Endodermal cell (in vitro differentiated cells): Measurements from ENCODE around the gene ZNF491. TPM values are rescaled to one million over a fixed set of nuclear protein-coding genes. Genes with fewer than 3 reads are reported as not detected.
A peak's percentile ranks its signal among the peaks of the same experiment; 100 is the strongest.

ENCODE experiments used
- DNase-seq: peaks from one replicate; pipeline ENCODE4 v3.0.0-alpha.2; 2017
- H3K27ac ChIP-seq: 2 replicates; pipeline ENCODE4 v1.5.1; 2013; ENCODE audit warnings: mild to moderate bottlenecking, low read depth, low read length, moderate library complexity
- H3K27me3 ChIP-seq: 2 replicates; pipeline ENCODE4 v1.6.1; 2013; ENCODE audit warnings: mild to moderate bottlenecking, low read length, moderate library complexity; ENCODE audit not compliant: insufficient read depth, control insufficient read depth, poor library complexity, severe bottlenecking
- H3K36me3 ChIP-seq: 2 replicates; pipeline ENCODE4 v1.7.0; 2013; ENCODE audit warnings: mild to moderate bottlenecking, low read length, moderate library complexity; ENCODE audit not compliant: control insufficient read depth, insufficient read depth
- H3K4me1 ChIP-seq: one replicate; pipeline ENCODE4 v1.7.0; 2013; ENCODE audit warnings: low read length; ENCODE audit not compliant: control insufficient read depth, insufficient read depth
- H3K4me3 ChIP-seq: 2 replicates; pipeline ENCODE4 v1.5.1; 2013; ENCODE audit warnings: mild to moderate bottlenecking, low read length, moderate library complexity
- H3K9ac ChIP-seq: 2 replicates; pipeline ENCODE4 v1.6.1; 2013; ENCODE audit warnings: mild to moderate bottlenecking, low read length, moderate library complexity; ENCODE audit not compliant: poor library complexity, severe bottlenecking; ENCODE audit errors: extremely low read depth
- H3K9me3 ChIP-seq: 2 replicates; pipeline ENCODE4 v1.6.1; 2013; ENCODE audit warnings: mild to moderate bottlenecking, low read length, moderate library complexity; ENCODE audit not compliant: control insufficient read depth
- H3K27ac Mint-ChIP-seq: 2 replicates; pipeline ENCODE4 v1.8.0; 2020; ENCODE audit warnings: mixed read lengths
- H3K27me3 Mint-ChIP-seq: 2 replicates; pipeline ENCODE4 v1.8.0; 2021; ENCODE audit warnings: mild to moderate bottlenecking, mixed read lengths; ENCODE audit not compliant: insufficient read depth
- H3K36me3 Mint-ChIP-seq: 2 replicates; pipeline ENCODE4 v1.8.0; 2020; ENCODE audit warnings: low read depth, mixed read lengths
- H3K4me1 Mint-ChIP-seq: 2 replicates; pipeline ENCODE4 v1.8.0; 2020; ENCODE audit warnings: mixed read lengths
- H3K4me3 Mint-ChIP-seq: 2 replicates; pipeline ENCODE4 v1.8.0; 2020; ENCODE audit warnings: mild to moderate bottlenecking, moderate library complexity, mixed read lengths
- H3K9me3 Mint-ChIP-seq: 2 replicates; pipeline ENCODE4 v1.8.0; 2020; ENCODE audit warnings: mild to moderate bottlenecking, mixed read lengths
- CTCF ChIP-seq: fragments of 200-600 bp; sonication (generic); conservative IDR thresholded peaks from 2 replicates; pipeline ENCODE4 v1.5.0; 2021; ENCODE audit warnings: antibody characterized with exemption, mild to moderate bottlenecking
- WGBS, 2 experiments: methylation state at CpG; one replicate each; pipeline versions ENCODE4 v1.1.5 to v1.1.7; 2013; ENCODE audit warnings: missing lambda C conversion rate in 2 of 2, mixed read lengths in 1 of 2; ENCODE audit not compliant: insufficient coverage in 1 of 2, insufficient read length in 1 of 2; 5-methylcytosine and 5-hydroxymethylcytosine counted together
- total RNA-seq, 2 donors: library from RNA; stranded (reverse); fragmentation: NEBNext Ultra II Directional in 1 of 2; extraction: Animal tissue kit (Norgen Biotek cat#: 25700) in 1 of 2; gene quantifications; 2 replicates in 1 of 2; 3 replicates in 1 of 2; pipeline ENCODE4 v1.2.1, GENCODE V29; 2021

Gene ZNF491
- total RNA-seq, 2 donors from 2014 or later: 0.90 to 2.1 TPM

- Mint-ChIP-seq H3K9me3 (peaks cover 3% of the 10 kb centered on the region), H3K4me1 (peaks cover 6% of the 10 kb centered on the region), H3K36me3 (no peaks in the 10 kb centered on the region), H3K4me3 (peak overlapping the region; percentile 63), H3K27ac (peak overlapping the region; percentile 18), H3K27me3 (peaks cover 50% of the 10 kb centered on the region)
- WGBS, 2 experiments: 14 to 20% methylated on average over 2 to 8 of the region's 8 CpGs
- peak overlapping the region; percentile 95 for H3K4me3 ChIP-seq
- TF ChIP-seq CTCF: peak; percentile 90
- peaks cover 6% of the 10 kb centered on the region for H3K4me1 ChIP-seq
- peaks cover 19% of the 10 kb centered on the region for H3K27me3 ChIP-seq
- no peaks in the 10 kb centered on the region for H3K36me3 ChIP-seq
- DNase-seq: peak; percentile 90
- H3K27ac ChIP-seq: no peak overlapping the region
- H3K9me3 ChIP-seq: no peaks in the 10 kb centered on the region
- no peak overlapping the region for H3K9ac ChIP-seq
Measured at GRCh38 chr19:11797491-11797890, 832 bp upstream of the ZNF491 start.

- Mint-ChIP-seq H3K4me3 (no peak overlapping the region), H3K36me3 (peaks cover 16% of the 10 kb centered on the region), H3K9me3 (peaks cover 78% of the 10 kb centered on the region)
Measured at GRCh38 chr19:11806354-11807098, 8.2 kb downstream of the ZNF491 start.

GRCh38 chr19:11807099-11807380 lies 8.7 kb downstream of the ZNF491 start:
- Mint-ChIP-seq H3K4me3 (no peak overlapping the region), H3K36me3 (peaks cover 16% of the 10 kb centered on the region), H3K27me3 (peaks cover 23% of the 10 kb centered on the region), H3K4me1 (no peaks in the 10 kb centered on the region), H3K9me3 (peaks cover 79% of the 10 kb centered on the region), H3K27ac (no peak overlapping the region)
- Histone ChIP-seq H3K36me3 (peaks cover 13% of the 10 kb centered on the region), H3K4me3 (peak overlapping the region; percentile 15), H3K9me3 (peaks cover 39% of the 10 kb centered on the region), H3K9ac (no peak overlapping the region), H3K27ac (no peak overlapping the region), H3K4me1 (no peaks in the 10 kb centered on the region), H3K27me3 (no peaks in the 10 kb centered on the region)
- no peak for DNase-seq
- no peak for TF ChIP-seq CTCF
- no CpG with 5 or more reads among the region's 2 CpGs for WGBS, 2 experiments

More at GRCh38 chr19:11806354-11807098, 8.2 kb downstream of the ZNF491 start:
- Histone ChIP-seq H3K9me3 (peaks cover 39% of the 10 kb centered on the region), H3K4me3 (peak overlapping the region; percentile 15), H3K27me3 (no peaks in the 10 kb centered on the region), H3K9ac (no peak overlapping the region), H3K36me3 (peaks cover 13% of the 10 kb centered on the region), H3K27ac (no peak overlapping the region), H3K4me1 (no peaks in the 10 kb centered on the region)
- DNase-seq: no peak
- Mint-ChIP-seq H3K27ac (no peak overlapping the region), H3K4me1 (no peaks in the 10 kb centered on the region), H3K27me3 (peaks cover 22% of the 10 kb centered on the region)
- 90 to 96% methylated on average over 8 to 11 of the region's 11 CpGs for WGBS, 2 experiments
- no peak for TF ChIP-seq CTCF
